ENCODE data around the gene CCNG1. TPM values are rescaled to one million over a fixed set of nuclear protein-coding genes. Genes with fewer than 3 reads are reported as not detected.
"Not testable (repeated sequence)": the region's sequence is repeated elsewhere in the genome, so short reads cannot be mapped to it uniquely, and the experiment has no call there.

Gene CCNG1, protein sequence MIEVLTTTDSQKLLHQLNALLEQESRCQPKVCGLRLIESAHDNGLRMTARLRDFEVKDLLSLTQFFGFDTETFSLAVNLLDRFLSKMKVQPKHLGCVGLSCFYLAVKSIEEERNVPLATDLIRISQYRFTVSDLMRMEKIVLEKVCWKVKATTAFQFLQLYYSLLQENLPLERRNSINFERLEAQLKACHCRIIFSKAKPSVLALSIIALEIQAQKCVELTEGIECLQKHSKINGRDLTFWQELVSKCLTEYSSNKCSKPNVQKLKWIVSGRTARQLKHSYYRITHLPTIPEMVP
- 100 to 1,000 TPM; 139 to 217 (median 180) TPM for total RNA-seq (2021; fragmentation: NEBNext Ultra II Directional; extraction: Animal tissue kit (Norgen Biotek cat#: 25700))
- long read RNA-seq, transcript CCNG1-201 (7 exons, 2,458 nt) = major isoform, 201 of 319 reads
- long read RNA-seq, transcript CCNG1-202 (8 exons, 2,366 nt) = minor isoform, 66 of 319 reads
- long read RNA-seq, partial matches to known transcripts = 30 of 319 reads
- long read RNA-seq, other reads (novel, unspliced or antisense) = 20 of 319 reads

DNA sequence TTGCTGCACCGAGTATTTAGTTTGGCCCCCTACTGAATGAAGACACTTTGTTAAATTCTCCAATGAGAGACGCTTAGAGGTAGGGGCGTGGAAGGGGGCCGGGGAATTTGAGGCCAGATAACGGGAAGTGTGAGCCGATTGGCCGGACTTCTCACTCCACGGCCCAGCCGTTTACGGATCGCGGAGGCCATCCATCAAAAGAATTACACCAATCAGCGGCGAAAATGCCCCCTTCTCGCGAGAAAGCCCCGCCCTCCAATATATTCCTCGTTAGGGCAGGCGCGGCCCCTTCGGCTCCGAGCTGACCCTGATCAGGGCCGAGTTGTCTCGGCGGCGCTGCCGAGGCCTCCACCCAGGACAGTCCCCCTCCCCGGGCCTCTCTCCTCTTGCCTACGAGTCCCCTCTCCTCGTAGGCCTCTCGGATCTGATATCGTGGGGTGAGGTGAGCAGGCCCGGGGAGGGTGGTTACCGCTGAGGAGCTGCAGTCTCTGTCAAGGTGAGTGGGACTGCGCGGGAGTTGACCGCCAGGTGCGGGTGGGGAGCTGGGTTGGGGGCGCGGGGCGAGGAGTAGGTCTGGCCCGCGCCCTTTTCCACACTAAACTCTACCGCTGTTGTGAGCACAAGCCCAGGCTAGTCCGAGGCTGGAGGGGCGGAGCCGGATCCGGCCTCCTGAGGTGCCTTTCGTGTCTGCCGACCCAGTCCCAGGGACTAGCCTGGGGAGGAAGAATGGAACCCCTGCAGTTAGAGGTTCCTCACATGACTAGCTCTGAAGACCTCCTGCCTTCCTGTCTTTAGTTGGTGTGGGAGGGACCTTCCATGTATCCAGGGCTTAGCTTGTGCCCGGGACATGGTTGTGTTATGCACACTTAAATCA, at the start of gene CCNG1:
Gene CCNG1 (plus strand): TSS at position 287 of the 874 bp plus-strand sequence. CDS start 1,662 bp downstream, outside the sequence.
- Mint-ChIP-seq H3K4me1 (ENCODE audit: low read depth) (peaks cover 43% of the 10 kb centered on the region), H3K9me3 (no peaks in the 10 kb centered on the region), H3K4me3 (peak within 1 kb of the TSS; percentile 92), H3K27me3 (ENCODE audit: insufficient read depth) (no peaks in the 10 kb centered on the region), H3K27ac (peak within 1 kb of the TSS; percentile 82), H3K36me3 (ENCODE audit: low read depth) (peaks cover 42% of the 10 kb centered on the region)
- peak; percentile 93 for DNase-seq
- 0 out of 2 replicates have a peak, but pooled peaks have one; percentile 5 for TF ChIP-seq CTCF (IDR thresholded peaks at IDR 0.05)

GRCh38 chr5:163395792-163396191, 41.6 kb upstream of the CCNG1 start:
- no peak for DNase-seq
- TF ChIP-seq CTCF (IDR thresholded peaks at IDR 0.05) = no peak
- H3K9me3 Mint-ChIP-seq = no peaks in the 10 kb centered on the region
- H3K4me1 Mint-ChIP-seq (ENCODE audit: low read depth) = no peaks in the 10 kb centered on the region
- H3K36me3 Mint-ChIP-seq (ENCODE audit: low read depth) = no peaks in the 10 kb centered on the region
- peaks cover 4% of the 10 kb centered on the region; the same call in 1 of the 2 replicates for H3K27me3 Mint-ChIP-seq (ENCODE audit: insufficient read depth)
- H3K27ac Mint-ChIP-seq = no peak overlapping the region
- no peak overlapping the region for H3K4me3 Mint-ChIP-seq

GRCh38 chr5:163396818-163397340, 40.5 kb upstream of the CCNG1 start:
- H3K9me3 Mint-ChIP-seq; H3K27me3 Mint-ChIP-seq (ENCODE audit: insufficient read depth); H3K27ac Mint-ChIP-seq; DNase-seq; H3K4me1 Mint-ChIP-seq (ENCODE audit: low read depth); H3K36me3 Mint-ChIP-seq (ENCODE audit: low read depth); H3K4me3 Mint-ChIP-seq: not testable (repeated sequence)

- Mint-ChIP-seq H3K27ac (no peak overlapping the region), H3K4me1 (ENCODE audit: low read depth) (peaks cover 4% of the 10 kb centered on the region; the same call in 1 of the 2 replicates), H3K36me3 (ENCODE audit: low read depth) (no peaks in the 10 kb centered on the region), H3K27me3 (ENCODE audit: insufficient read depth) (peaks cover 4% of the 10 kb centered on the region; the same call in 1 of the 2 replicates), H3K9me3 (no peaks in the 10 kb centered on the region), H3K4me3 (no peak overlapping the region)
- DNase-seq = no peak
- TF ChIP-seq CTCF (IDR thresholded peaks at IDR 0.05) = no peak
Measured at GRCh38 chr5:163397354-163397753, 40.0 kb upstream of the CCNG1 start.

DNA sequence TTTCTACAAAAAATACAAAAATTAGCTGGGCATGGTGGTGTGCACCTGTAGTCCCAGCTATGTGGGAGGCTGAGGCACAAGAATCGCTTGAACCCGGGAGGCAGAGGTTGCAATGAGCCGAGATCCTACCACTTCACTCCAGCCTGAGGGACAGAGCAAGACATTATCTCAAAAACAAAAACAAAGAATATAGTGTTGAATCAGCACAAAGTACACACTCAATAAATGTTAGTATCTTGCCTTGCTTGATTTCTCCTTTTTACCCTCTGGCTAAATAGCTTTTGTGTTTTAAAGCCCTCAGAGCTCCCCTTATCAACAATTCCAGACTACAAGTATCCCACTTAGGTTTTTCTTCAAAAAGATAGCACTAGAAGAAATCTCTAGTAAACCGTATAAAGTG, 37.5 kb upstream of the CCNG1 start:
- no peak for TF ChIP-seq CTCF (IDR thresholded peaks at IDR 0.05)
- Mint-ChIP-seq H3K27me3 (ENCODE audit: insufficient read depth) (peaks cover 4% of the 10 kb centered on the region; the same call in 1 of the 2 replicates), H3K9me3 (no peaks in the 10 kb centered on the region), H3K27ac (no peak overlapping the region), H3K4me1 (ENCODE audit: low read depth) (peaks cover 4% of the 10 kb centered on the region; the same call in 1 of the 2 replicates), H3K36me3 (ENCODE audit: low read depth) (no peaks in the 10 kb centered on the region), H3K4me3 (no peak overlapping the region)
- DNase-seq = no peak
